Muscle layer of colon (tissue), 2 donors: ENCODE measurements around the gene SLC48A1.

Experiments used
- H3K27ac ChIP-seq: one replicate; pipeline ENCODE4 v1.7.0; 2013; ENCODE audit warnings: low read depth, mild to moderate bottlenecking, low read length, moderate library complexity
- H3K27me3 ChIP-seq, 2 donors: one replicate each; pipeline ENCODE4 v1.7.0; 2013; ENCODE audit warnings: low read length in 2 of 2, mild to moderate bottlenecking in 2 of 2; ENCODE audit not compliant: insufficient read depth in 2 of 2, control insufficient read depth in 1 of 2
- H3K36me3 ChIP-seq: one replicate; pipeline ENCODE4 v1.7.0; 2013; ENCODE audit warnings: mild to moderate bottlenecking, low read length; ENCODE audit not compliant: insufficient read depth
- H3K4me1 ChIP-seq: one replicate; pipeline ENCODE4 v1.7.0; 2013; ENCODE audit warnings: mild to moderate bottlenecking, low read length; ENCODE audit not compliant: insufficient read depth
- H3K4me3 ChIP-seq, 2 donors: one replicate each; pipeline ENCODE4 v1.7.0; 2013; ENCODE audit warnings: low read length in 2 of 2, low read depth in 1 of 2, mild to moderate bottlenecking in 1 of 2, moderate library complexity in 1 of 2
- H3K9ac ChIP-seq: one replicate; pipeline ENCODE4 v1.7.0; 2013; ENCODE audit warnings: low read length
- H3K9me3 ChIP-seq: one replicate; pipeline ENCODE4 v1.7.0; 2013; ENCODE audit warnings: mild to moderate bottlenecking, low read length
- donor health status: abdominal sarcoma.
- donor health status: Adenocarcinoma of cecum.

SLC48A1 gene

DNA sequence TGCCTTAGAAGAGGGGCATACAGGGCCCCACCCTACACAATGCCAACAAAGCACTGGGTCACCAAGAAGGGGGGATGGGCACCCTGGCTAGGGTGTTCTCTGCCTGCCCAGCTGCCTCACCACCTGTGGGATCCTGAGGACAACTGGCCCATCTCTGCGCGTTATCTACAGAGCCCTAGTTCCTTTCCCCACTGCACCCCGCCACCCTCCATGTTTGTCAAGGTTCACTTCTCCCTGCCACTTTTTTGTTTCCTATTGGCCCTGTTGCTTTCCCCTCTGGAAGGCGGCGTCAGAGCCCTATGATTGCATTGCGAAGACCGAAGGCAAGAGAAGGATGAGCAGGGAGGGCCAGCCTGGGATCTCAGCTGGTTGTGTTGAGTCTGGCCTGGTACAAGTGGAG is 1.6 kb downstream of the SLC48A1 start:
- no peak overlapping the region for H3K4me3 ChIP-seq
- no peak overlapping the region for H3K9ac ChIP-seq
- H3K4me1 ChIP-seq: peaks cover 65% of the 10 kb centered on the region
- no peaks in the 10 kb centered on the region for H3K9me3 ChIP-seq
- H3K27me3 ChIP-seq: no peaks in the 10 kb centered on the region
- H3K27ac ChIP-seq: no peak overlapping the region
- no peaks in the 10 kb centered on the region for H3K36me3 ChIP-seq

DNA sequence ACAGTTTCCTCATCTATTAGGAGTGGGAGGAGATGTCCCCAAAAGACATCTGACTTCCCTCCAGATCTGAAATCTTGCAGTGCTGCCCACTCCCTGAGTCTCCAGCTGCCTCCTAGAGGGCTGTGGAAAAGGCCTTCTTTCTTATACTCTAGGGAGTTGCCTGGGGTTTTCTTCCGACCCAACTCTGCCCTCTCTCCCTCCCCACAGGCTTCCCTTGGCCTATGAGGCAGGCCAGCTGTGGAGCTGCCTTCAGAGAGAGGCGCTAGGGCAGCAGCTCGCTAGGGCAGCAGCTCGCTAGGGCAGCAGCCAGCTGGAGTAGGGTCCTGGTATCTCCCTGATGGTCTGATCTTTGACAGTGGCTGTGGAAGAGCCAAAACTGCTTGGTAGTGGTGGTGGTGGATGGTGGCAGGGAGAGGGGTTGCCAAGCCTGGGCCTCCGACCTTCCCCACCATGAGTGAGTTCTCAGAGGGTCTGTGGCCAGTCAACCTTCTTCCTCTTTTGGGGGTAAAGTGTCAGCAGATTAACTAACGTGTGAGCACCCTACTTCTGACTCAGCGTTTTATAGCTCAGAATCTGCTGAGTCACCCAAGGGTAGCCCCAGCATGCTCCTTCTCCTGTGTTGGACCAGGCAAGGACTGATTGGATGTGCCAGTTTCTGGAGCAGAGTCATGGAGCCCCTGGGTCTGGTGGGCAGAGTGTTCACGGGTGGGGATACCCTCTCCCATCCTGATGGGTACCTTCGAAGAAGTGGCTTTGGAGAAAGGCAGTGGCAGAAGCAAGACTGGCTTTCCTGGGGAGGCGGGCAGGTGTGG is 2.3 kb downstream of the SLC48A1 start:
- H3K4me3 ChIP-seq: peak overlapping the region in 1 of 2 donors; percentile 11
- peaks cover 65% of the 10 kb centered on the region for H3K4me1 ChIP-seq
- no peaks in the 10 kb centered on the region for H3K36me3 ChIP-seq
- no peaks in the 10 kb centered on the region for H3K27me3 ChIP-seq
- H3K9me3 ChIP-seq: no peaks in the 10 kb centered on the region
- H3K27ac ChIP-seq: no peak overlapping the region
- H3K9ac ChIP-seq: no peak overlapping the region

DNA sequence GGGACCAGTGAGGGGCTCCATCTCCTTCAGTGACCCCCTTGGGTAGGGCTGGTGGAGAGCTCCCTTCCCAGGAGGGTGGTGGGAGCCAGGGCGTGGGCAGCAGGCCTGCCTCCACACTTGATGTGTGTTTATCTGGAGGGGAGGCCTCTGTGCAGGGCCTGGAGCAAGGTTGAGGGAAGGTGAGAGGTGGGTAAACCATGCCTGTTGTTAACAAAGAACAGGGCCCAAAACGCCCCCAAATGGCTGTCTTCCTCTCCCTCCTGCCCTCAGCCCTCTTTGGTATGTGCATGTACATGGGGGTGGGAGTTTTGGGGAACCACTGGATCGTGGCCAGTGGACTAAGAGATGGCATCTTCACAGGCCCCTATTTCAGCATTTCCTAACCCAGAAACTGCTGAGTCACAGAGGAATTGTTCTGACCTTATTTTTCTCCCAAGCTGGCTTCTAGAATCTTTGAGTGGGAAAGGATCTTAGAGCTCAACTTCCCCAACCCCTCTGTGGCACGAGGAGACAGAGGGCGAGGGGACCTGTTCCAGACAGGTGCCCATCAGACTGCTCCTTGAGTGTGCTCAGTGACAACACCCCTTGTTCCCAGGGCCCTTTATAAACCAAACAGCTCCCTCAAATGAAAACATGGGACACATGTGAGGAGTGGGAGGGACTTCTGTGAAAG is 3.6 kb downstream of the SLC48A1 start:
- Histone ChIP-seq H3K9me3 (no peaks in the 10 kb centered on the region), H3K4me1 (peaks cover 63% of the 10 kb centered on the region), H3K27ac (peak overlapping the region; percentile 43), H3K36me3 (peaks cover 6% of the 10 kb centered on the region), H3K9ac (no peak overlapping the region), H3K27me3 (no peaks in the 10 kb centered on the region), H3K4me3 (no peak overlapping the region)

DNA sequence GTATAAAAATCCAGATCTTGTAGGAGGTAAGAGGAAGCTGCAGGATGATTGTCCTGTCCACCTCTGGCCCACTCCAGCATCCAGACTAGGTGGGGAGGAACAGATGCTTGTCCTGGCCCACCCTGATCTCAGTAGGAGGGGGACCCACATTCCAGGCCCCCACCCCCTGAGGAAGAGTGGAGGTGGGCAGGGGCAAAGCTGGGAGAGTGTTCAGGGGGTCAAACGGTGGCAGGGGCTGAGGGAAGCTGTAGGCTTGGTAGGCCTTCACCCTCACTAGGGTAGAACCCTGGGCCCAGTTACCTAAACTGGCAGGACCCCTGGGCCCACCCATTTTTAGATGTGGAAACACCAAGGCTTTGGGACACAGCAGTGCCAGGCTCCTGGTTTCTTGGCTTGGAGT is 4.1 kb downstream of the SLC48A1 start:
- H3K9ac ChIP-seq: no peak overlapping the region
- H3K27ac ChIP-seq: no peak overlapping the region
- no peaks in the 10 kb centered on the region for H3K9me3 ChIP-seq
- peaks cover 63% of the 10 kb centered on the region for H3K4me1 ChIP-seq
- peaks cover 11% of the 10 kb centered on the region for H3K36me3 ChIP-seq
- no peak overlapping the region for H3K4me3 ChIP-seq
- H3K27me3 ChIP-seq: no peaks in the 10 kb centered on the region

DNA sequence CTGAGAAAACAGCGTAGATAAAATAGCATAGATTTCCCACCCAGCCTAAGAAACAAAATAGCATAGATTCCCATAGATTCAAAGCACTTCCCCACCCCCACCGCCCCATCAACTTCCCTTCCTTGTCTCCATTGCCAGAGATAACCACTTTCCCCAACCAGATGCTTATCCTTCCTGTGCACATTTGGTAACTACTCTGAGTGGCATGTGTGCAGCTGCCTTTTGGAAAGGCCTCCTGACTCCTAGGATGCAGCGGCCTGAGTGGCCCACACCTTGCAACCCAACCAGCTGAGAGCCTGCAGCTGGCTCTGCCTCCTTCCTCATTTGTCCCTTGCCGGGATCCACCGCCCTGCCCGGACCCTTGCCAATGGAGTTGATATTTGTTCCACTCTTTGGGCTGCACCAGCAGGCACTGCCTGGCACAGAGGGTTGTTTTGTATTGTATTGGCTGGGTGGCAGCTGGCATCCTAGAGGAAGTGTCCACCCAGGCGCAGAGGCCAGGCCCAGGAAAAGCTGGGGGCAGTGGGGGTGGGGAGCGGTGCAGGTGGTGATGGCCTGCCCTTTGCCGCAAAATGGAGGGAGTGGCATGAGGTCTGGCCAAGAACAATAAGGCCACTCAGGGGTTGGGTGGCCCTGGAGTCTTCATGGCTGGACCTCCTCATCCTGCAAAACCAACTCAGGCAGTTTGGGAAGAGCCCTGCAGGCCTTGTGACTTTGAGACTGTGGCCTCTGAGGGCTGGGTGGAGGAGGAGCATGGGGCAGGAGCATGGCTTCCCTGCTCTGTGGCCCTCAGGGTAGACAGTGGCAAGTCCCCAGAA is 4.9 kb downstream of the SLC48A1 start:
- no peak overlapping the region for H3K4me3 ChIP-seq
- H3K36me3 ChIP-seq: peaks cover 15% of the 10 kb centered on the region
- H3K9me3 ChIP-seq: no peaks in the 10 kb centered on the region
- H3K27ac ChIP-seq: no peak overlapping the region
- H3K4me1 ChIP-seq: peaks cover 58% of the 10 kb centered on the region
- no peak overlapping the region for H3K9ac ChIP-seq
- H3K27me3 ChIP-seq: no peaks in the 10 kb centered on the region

DNA sequence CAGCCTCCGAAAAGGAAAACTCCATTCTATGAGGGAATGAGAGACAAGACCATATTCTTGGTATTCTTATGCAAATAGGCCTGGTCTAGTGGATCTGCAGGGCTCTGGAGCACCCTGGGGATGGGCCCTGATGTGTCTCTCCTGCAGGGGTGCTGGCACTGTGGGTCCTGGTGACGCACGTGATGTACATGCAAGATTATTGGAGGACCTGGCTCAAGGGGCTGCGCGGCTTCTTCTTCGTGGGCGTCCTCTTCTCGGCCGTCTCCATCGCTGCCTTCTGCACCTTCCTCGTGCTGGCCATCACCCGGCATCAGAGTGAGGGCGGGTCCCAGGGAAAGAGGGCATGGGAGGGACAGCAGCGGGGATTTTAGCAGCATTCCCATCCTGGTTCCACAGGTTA is 5.8 kb downstream of the SLC48A1 start:
- Histone ChIP-seq H3K4me1 (peaks cover 56% of the 10 kb centered on the region), H3K9ac (no peak overlapping the region), H3K9me3 (no peaks in the 10 kb centered on the region), H3K4me3 (no peak overlapping the region), H3K36me3 (peaks cover 23% of the 10 kb centered on the region), H3K27me3 (no peaks in the 10 kb centered on the region), H3K27ac (no peak overlapping the region)

DNA sequence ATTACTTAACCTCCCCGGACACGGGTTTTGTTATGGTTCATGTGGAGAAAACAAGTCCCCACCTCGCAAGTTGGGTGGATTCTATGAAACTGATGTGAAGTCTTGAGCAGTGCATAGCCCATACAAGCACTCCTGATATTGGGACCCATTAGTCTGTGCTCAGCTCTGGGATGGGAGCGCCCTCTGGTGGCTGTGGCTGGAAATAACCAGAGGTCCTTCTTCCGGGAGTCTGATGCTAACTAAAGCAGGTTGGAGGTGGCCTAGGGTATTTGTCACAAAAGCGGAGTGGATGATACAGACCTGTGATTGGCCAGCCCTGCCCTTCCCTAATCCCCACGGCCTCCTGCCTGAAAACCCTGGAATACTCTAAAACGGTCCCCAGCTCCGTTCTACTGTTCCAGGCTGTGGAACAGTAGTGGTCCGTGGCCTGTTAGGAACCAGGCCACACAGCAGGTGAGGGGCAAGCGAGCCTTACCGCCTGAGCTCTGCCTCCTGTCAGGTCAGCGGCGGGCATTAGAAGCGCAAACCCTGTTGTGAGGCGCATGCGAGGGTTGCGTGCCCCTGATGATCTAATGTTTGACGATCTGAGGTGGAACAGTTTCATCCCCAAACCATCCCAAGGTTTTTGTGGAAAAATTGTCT is 6.4 kb downstream of the SLC48A1 start:
- Histone ChIP-seq H3K9ac (no peak overlapping the region), H3K9me3 (no peaks in the 10 kb centered on the region), H3K27me3 (no peaks in the 10 kb centered on the region), H3K4me3 (no peak overlapping the region), H3K4me1 (peaks cover 51% of the 10 kb centered on the region), H3K27ac (no peak overlapping the region), H3K36me3 (peaks cover 29% of the 10 kb centered on the region)

DNA sequence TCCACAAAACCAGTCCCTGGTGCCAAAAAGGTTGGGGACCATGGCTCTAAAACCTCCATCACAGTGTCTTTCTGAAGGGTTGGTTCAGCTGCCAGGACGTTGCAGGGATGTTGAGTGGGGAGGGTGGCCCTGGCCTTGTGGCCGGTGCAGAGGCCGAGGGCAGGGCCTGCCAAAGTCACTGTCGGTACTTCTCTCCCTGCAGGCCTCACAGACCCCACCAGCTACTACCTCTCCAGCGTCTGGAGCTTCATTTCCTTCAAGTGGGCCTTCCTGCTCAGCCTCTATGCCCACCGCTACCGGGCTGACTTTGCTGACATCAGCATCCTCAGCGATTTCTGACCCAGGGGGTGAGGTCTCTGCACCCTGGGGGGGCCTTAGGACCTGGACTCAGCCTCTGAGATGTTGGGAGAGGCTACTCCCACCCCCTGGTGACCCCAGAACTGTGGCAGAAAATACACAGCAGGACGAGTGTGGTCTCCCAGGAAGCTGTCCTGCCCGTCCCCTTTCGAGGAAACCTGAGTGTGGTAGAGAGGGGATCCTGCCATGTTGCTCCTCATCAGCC is 7.0 kb downstream of the SLC48A1 start:
- Histone ChIP-seq H3K9me3 (no peaks in the 10 kb centered on the region), H3K27ac (no peak overlapping the region), H3K36me3 (peaks cover 35% of the 10 kb centered on the region), H3K4me3 (no peak overlapping the region), H3K27me3 (no peaks in the 10 kb centered on the region), H3K4me1 (peaks cover 45% of the 10 kb centered on the region), H3K9ac (no peak overlapping the region)

DNA sequence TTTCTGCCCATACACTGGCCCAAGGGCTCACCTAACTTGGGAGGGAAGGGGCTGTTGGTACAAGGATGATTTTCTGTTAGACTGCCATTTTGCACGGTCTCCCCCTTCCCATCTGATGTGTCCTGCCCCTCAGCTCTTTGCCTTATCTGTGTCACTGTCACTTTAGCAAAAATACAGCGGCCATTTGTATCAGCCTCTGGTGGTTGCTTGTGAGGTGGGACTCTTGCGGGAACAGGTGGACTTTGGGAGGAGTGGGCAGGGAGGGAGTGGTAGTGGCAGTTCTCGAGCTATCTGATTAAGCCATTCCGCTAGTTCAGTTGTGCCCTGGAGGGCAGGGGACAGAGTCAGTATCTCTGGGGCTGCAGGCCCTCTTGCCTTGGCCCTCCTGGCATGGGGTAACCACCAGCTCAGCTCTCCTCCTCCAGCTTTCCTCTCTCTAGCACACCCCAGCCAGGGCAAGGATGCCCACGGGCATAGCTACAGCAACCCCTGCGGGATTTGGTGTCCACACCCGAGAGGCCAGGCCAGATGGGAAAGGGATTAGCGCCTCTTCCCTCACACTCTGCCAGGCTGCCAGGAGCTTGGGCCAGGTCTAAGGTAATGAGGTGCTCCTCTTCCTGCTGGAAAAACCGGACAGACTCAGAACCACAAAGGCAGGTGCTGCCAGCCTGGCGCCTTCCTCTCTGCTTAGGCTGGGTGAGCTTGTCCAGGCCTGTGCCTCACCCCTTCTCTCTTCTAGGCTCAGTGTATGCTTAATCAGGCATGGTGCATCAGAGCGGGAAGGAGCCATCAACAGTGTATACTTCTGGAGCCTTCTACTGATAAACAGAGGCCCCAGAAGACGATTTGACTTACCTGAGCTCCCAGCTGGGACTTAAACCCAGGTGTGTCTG is 8.7 kb downstream of the SLC48A1 start:
- Histone ChIP-seq H3K4me1 (peaks cover 28% of the 10 kb centered on the region), H3K36me3 (peaks cover 52% of the 10 kb centered on the region), H3K27ac (no peak overlapping the region), H3K27me3 (no peaks in the 10 kb centered on the region), H3K9ac (no peak overlapping the region), H3K4me3 (no peak overlapping the region), H3K9me3 (no peaks in the 10 kb centered on the region)

DNA sequence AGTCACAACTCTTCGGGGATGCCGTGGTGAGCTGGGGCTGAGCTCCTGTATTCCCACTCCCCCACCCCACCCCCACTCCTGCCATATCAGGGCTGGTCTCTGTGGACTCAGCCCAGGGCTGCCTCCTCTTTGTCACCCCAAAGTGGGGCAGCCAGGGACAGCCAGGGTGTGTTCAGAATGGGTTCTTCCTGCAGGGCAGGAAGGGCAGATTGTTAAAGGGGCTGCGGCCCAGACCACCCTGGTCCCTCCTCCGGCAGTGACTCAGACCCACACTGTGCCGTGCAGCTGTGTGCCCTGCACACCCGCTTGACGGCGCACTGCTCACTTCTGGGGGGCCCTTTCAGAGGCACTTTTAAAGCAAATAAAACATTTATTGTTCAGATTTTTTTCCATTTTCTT is 9.3 kb downstream of the SLC48A1 start:
- H3K4me3 ChIP-seq: no peak overlapping the region
- no peak overlapping the region for H3K9ac ChIP-seq
- H3K4me1 ChIP-seq: peaks cover 21% of the 10 kb centered on the region
- no peak overlapping the region for H3K27ac ChIP-seq
- H3K36me3 ChIP-seq: peaks cover 58% of the 10 kb centered on the region
- no peaks in the 10 kb centered on the region for H3K27me3 ChIP-seq
- no peaks in the 10 kb centered on the region for H3K9me3 ChIP-seq
